ENCODE results near the gene HUWE1. TPM values are rescaled to one million over a fixed set of nuclear protein-coding genes. Genes with fewer than 3 reads are reported as not detected.

Gene HUWE1
- total and polyA plus RNA-seq, 3 experiments from 2014 or later: 18.7 to 444 (median 437) TPM

DNA sequence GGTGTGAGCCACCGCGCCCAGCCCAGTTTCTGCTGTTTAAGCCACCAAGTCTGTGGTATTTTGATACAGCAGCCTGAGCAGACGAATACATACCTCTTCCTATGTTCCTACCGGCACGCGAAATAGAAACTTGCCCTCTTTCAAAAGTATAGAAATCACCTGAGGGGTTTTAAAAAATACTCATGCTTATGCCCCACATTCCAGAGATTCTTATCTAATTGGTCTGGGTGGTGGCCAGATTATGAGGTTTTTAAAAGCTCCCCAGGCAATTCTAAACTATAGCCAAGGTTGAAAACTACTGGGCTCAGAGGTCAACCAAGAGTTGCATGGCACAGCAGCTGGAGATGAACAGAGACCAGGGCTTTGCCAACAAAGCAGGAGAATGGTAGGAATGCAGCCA, 24.9 kb upstream of the HUWE1 start:
- Histone ChIP-seq H3K27ac (ENCODE audit: low read depth, low read length) (no peak overlapping the region), H3K27me3 (ENCODE audit: insufficient read depth, low read length, poor library complexity, severe bottlenecking) (no peaks in the 10 kb centered on the region), H3K36me3 (ENCODE audit: insufficient read depth, low read length) (no peaks in the 10 kb centered on the region), H3K9me3 (ENCODE audit: low read length) (no peaks in the 10 kb centered on the region), H3K4me1 (ENCODE audit: insufficient read depth, low read length) (peaks cover 32% of the 10 kb centered on the region), H3K4me3 (ENCODE audit: low read length) (no peak overlapping the region)
- peaks cover 0 to 4% (median 0%) of the 10 kb centered on the region in 3 donors for H3K36me3 Mint-ChIP-seq
- H3K9me3 Mint-ChIP-seq: no peaks in the 10 kb centered on the region
- H3K27me3 Mint-ChIP-seq: peaks cover 0 to 2% of the 10 kb centered on the region in 2 donors
- no peak overlapping the region for H3K27ac Mint-ChIP-seq
- CTCF ChIA-PET: no interaction called here
- H3K4me1 Mint-ChIP-seq: peaks cover 33 to 34% (median 33%) of the 10 kb centered on the region in 3 donors
- POLR2A ChIA-PET: no interaction called here
- DNase-seq: no peak
- no peak overlapping the region for H3K4me3 Mint-ChIP-seq

DNA sequence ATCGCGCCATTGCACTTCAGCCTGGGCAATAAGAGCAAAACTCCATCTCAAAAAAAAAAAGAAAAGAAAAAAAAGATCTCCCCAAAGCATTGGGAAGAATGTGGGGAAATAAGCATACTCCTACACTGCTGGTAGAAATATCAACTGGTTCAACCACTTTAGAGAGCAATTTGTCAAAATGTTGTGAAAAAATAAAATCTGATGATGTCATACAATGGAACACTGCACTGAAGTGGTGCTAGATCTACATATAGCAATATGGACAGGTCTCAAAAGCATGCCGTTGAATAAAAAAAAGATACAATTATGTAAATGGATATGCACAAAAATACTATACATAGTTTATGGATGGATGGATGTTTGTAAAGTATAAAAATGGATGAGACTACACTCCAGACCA, 18.3 kb upstream of the HUWE1 start:
- no peaks in the 10 kb centered on the region for H3K9me3 ChIP-seq (ENCODE audit: low read length)
- POLR2A ChIA-PET: no interaction called here

DNA sequence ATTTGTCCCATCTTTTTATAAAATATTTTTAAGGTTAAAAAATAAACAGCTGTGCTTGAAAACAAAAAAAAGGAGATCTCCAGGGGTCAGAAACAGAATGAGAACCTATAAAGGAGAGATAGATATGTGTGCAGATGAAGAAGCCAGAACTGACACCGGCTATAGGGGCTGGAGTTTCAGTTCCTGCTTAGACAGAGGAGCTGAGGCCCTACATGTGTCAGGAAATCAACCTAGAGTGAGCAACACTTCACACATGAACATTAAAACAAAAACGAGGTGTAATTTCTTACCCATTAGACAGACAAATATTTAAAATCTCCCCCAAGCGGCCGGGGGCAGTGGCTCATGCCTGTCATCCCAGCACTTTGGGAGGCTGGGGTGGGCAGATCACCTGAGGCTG, 17.8 kb upstream of the HUWE1 start:
- Histone ChIP-seq H3K27me3 (ENCODE audit: insufficient read depth, low read length, poor library complexity, severe bottlenecking) (no peaks in the 10 kb centered on the region), H3K4me1 (ENCODE audit: insufficient read depth, low read length) (no peaks in the 10 kb centered on the region), H3K36me3 (ENCODE audit: insufficient read depth, low read length) (no peaks in the 10 kb centered on the region), H3K9me3 (ENCODE audit: low read length) (no peaks in the 10 kb centered on the region), H3K4me3 (ENCODE audit: low read length) (no peak overlapping the region), H3K27ac (ENCODE audit: low read depth, low read length) (no peak overlapping the region)
- Mint-ChIP-seq H3K9me3 (no peaks in the 10 kb centered on the region), H3K27me3 (no peaks in the 10 kb centered on the region), H3K4me3 (no peak overlapping the region), H3K27ac (no peak overlapping the region), H3K4me1 (no peaks in the 10 kb centered on the region), H3K36me3 (peaks cover under 1 to 4% (median 3%) of the 10 kb centered on the region in 3 donors)
- ChIA-PET POLR2A (no interaction called here), CTCF (interaction anchor here (0.8 kb wide), 1 partner anchor 17 kb away, joined by 3 read pairs; the partner anchor contains the start of gene HUWE1)
- no peak for DNase-seq

More for the DNA sequence above, 18.3 kb upstream of the HUWE1 start:
- Mint-ChIP-seq H3K4me3 (no peak overlapping the region), H3K36me3 (peaks cover 2 to 4% (median 3%) of the 10 kb centered on the region in 3 donors), H3K27ac (no peak overlapping the region), H3K27me3 (no peaks in the 10 kb centered on the region), H3K4me1 (no peaks in the 10 kb centered on the region), H3K9me3 (no peaks in the 10 kb centered on the region)
- H3K4me3 ChIP-seq (ENCODE audit: low read length): no peak overlapping the region
- no peak overlapping the region for H3K27ac ChIP-seq (ENCODE audit: low read depth, low read length)
- no peaks in the 10 kb centered on the region for H3K4me1 ChIP-seq (ENCODE audit: insufficient read depth, low read length)
- no peak for DNase-seq
- no peaks in the 10 kb centered on the region for H3K36me3 ChIP-seq (ENCODE audit: insufficient read depth, low read length)
- CTCF ChIA-PET: interaction anchor here (0.8 kb wide), 1 partner anchor 18 kb away, joined by 3 read pairs; the partner anchor contains the start of gene HUWE1
- H3K27me3 ChIP-seq (ENCODE audit: insufficient read depth, low read length, poor library complexity, severe bottlenecking): no peaks in the 10 kb centered on the region

DNA sequence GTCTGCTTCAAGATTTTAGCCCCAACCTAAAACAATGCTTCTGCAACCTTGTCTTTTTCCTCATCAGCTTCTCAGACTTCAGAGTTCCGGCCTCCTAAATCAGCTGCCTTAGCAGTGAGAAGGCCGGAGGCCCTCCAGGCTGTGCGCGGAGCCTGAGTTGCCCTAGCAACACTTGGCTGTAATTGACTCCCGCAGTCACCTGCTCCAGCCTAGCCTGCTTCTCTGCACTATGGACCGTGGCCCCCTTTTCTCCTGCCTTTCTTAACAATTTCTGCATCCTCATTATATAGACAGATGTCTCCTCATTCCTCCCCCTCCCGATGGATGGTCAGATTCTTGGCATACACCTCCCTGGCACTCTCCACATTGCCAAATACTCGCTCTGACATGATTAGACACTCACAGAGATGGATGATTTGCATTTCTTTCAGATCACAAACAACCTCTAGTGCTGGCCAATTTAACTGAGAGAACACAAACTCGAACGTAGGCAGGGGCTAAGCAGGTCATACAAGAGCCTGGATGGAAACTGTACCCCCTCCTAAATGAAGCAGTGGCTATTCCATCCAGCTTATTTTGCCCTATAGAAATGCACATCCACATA, 9.5 kb upstream of the HUWE1 start:
- H3K27me3 ChIP-seq (ENCODE audit: insufficient read depth, low read length, poor library complexity, severe bottlenecking): no peaks in the 10 kb centered on the region
- H3K27ac ChIP-seq (ENCODE audit: low read depth, low read length): no peak overlapping the region
- H3K9me3 ChIP-seq (ENCODE audit: low read length): no peaks in the 10 kb centered on the region
- no peak overlapping the region for H3K4me3 ChIP-seq (ENCODE audit: low read length)
- H3K4me1 Mint-ChIP-seq: peaks cover 12 to 23% (median 21%) of the 10 kb centered on the region in 3 donors
- no peaks in the 10 kb centered on the region for H3K9me3 Mint-ChIP-seq
- no peaks in the 10 kb centered on the region for H3K36me3 ChIP-seq (ENCODE audit: insufficient read depth, low read length)
- CTCF ChIA-PET: no interaction called here
- H3K27ac Mint-ChIP-seq: peak overlapping the region in 2 of 8 donors; percentile 36 to 79
- POLR2A ChIA-PET: no interaction called here
- peaks cover 0 to 4% of the 10 kb centered on the region in 2 donors for H3K27me3 Mint-ChIP-seq
- peaks cover 12% of the 10 kb centered on the region for H3K4me1 ChIP-seq (ENCODE audit: insufficient read depth, low read length)
- H3K4me3 Mint-ChIP-seq: no peak overlapping the region
- DNase-seq: no peak
- peaks cover 0 to 2% (median 0%) of the 10 kb centered on the region in 3 donors for H3K36me3 Mint-ChIP-seq

DNA sequence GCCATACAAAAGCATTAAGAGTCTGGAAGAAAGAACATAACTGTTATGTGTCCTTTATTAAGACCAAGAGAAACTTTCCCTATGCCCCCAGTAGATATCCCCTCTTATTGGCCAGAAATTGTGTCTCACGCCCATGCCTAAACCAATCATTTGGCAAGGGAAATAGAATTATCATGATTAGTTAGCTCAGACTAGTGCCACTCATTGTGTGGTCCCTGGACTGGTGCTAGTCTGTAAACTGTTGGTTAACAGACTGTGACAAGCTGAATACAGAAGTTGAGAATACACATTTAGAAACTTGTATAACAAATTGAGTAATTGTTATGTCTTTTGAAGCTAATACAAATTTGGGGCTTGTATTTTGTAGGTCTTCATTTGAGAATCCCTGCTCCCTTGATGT, 8.1 kb upstream of the HUWE1 start:
- Mint-ChIP-seq H3K27ac (peak overlapping the region in 1 of 8 donors; percentile 11), H3K27me3 (peaks cover 0 to 4% of the 10 kb centered on the region in 2 donors), H3K4me1 (peaks cover 12 to 23% (median 21%) of the 10 kb centered on the region in 3 donors), H3K4me3 (no peak overlapping the region), H3K9me3 (no peaks in the 10 kb centered on the region), H3K36me3 (no peaks in the 10 kb centered on the region)
- no peak overlapping the region for H3K4me3 ChIP-seq (ENCODE audit: low read length)
- ChIA-PET CTCF (no interaction called here), POLR2A (no interaction called here)
- H3K27me3 ChIP-seq (ENCODE audit: insufficient read depth, low read length, poor library complexity, severe bottlenecking): no peaks in the 10 kb centered on the region
- H3K4me1 ChIP-seq (ENCODE audit: insufficient read depth, low read length): peaks cover 12% of the 10 kb centered on the region
- no peaks in the 10 kb centered on the region for H3K9me3 ChIP-seq (ENCODE audit: low read length)
- H3K27ac ChIP-seq (ENCODE audit: low read depth, low read length): no peak overlapping the region
- no peak for DNase-seq
- no peaks in the 10 kb centered on the region for H3K36me3 ChIP-seq (ENCODE audit: insufficient read depth, low read length)

DNA sequence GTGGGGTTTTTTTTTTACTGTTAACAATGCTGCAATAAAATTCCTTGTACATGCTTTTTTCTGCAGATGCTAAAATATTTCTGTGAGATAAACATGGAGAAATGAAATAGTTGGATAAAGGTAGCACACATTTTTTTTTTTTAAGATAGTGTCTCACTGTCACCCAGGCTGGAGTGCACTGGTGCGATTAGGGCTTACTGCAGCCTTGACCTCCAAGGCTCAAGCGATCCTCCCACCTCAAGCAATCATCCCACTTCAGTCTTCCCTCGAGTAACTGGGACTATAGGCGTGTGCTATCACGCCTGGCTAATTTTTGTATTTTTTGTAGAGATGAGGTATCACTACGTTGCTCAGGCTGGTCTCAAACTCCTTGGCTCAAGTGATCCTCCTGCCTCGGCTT, 1.8 kb upstream of the HUWE1 start:
- H3K4me3 Mint-ChIP-seq: peak overlapping the region in 1 of 7 donors; percentile 54
- POLR2A ChIA-PET: interaction anchor here (0.6 kb wide), 1 partner anchor 13 kb away, joined by 4 read pairs; no protein-coding TSS in a partner anchor

DNA sequence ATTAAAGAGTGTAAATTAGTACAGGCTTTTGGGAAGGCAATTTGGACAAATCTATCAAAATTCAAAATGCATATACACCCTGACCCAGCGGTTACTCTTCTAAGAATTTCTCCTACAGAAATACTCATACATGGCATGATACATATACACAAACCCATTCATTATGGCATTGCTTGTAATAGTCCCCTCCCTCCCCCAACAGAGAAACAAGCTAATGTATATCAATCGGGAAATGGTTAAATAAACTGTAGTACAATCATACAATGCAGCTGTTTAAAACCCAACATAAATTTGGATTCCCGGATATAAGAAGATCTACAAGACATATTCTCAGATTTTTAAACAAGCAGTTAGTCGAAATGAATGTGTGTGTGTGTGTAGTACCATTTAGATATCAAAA, 808 bp downstream of the HUWE1 start:
- H3K4me1 ChIP-seq (ENCODE audit: insufficient read depth, low read length): peaks cover 33% of the 10 kb centered on the region
- Mint-ChIP-seq H3K4me1 (peaks cover 35 to 43% (median 38%) of the 10 kb centered on the region in 3 donors), H3K4me3 (peak overlapping the region; percentile 87 to 98 (median 92)), H3K27ac (peak overlapping the region; percentile 80 to 99 (median 88)), H3K27me3 (peaks cover 0 to 4% of the 10 kb centered on the region in 2 donors), H3K9me3 (no peaks in the 10 kb centered on the region), H3K36me3 (peaks cover 0 to 22% (median 0%) of the 10 kb centered on the region in 3 donors)
- H3K4me3 ChIP-seq (ENCODE audit: low read length): peak overlapping the region; percentile 82
- H3K27ac ChIP-seq (ENCODE audit: low read depth, low read length): peak overlapping the region; percentile 67
- H3K27me3 ChIP-seq (ENCODE audit: insufficient read depth, low read length, poor library complexity, severe bottlenecking): no peaks in the 10 kb centered on the region
- H3K9me3 ChIP-seq (ENCODE audit: low read length): no peaks in the 10 kb centered on the region
- no peaks in the 10 kb centered on the region for H3K36me3 ChIP-seq (ENCODE audit: insufficient read depth, low read length)
- ChIA-PET POLR2A (interaction anchor here (0.6 to 1.9 kb wide), 3 partner anchors 14 to 357 kb away, joined by 3 to 14 read pairs (median 6); no protein-coding TSS in a partner anchor), CTCF (interaction anchor here (1.1 to 1.5 kb wide), 2 partner anchors 23 to 146 kb away, joined by 3 read pairs; no protein-coding TSS in a partner anchor)
- DNase-seq: no peak

More for the DNA sequence above, 1.8 kb upstream of the HUWE1 start:
- no peaks in the 10 kb centered on the region for H3K27me3 ChIP-seq (ENCODE audit: insufficient read depth, low read length, poor library complexity, severe bottlenecking)
- H3K4me3 ChIP-seq (ENCODE audit: low read length): no peak overlapping the region
- H3K36me3 ChIP-seq (ENCODE audit: insufficient read depth, low read length): no peaks in the 10 kb centered on the region
- Mint-ChIP-seq H3K36me3 (peaks cover 0 to 9% (median 0%) of the 10 kb centered on the region in 3 donors), H3K9me3 (no peaks in the 10 kb centered on the region), H3K27ac (peak overlapping the region in 1 of 8 donors; percentile 26), H3K4me1 (peaks cover 21 to 26% (median 22%) of the 10 kb centered on the region in 3 donors), H3K27me3 (peaks cover 0 to 7% of the 10 kb centered on the region in 2 donors)
- CTCF ChIA-PET: no interaction called here
- no peaks in the 10 kb centered on the region for H3K9me3 ChIP-seq (ENCODE audit: low read length)
- no peak overlapping the region for H3K27ac ChIP-seq (ENCODE audit: low read depth, low read length)
- H3K4me1 ChIP-seq (ENCODE audit: insufficient read depth, low read length): peaks cover 15% of the 10 kb centered on the region
- DNase-seq: no peak

Measured in CD8-positive, alpha-beta memory T cell (primary cell).